ENCODE measurements around the gene LTBP3.

- no peak for TF ChIP-seq CTCF (IDR thresholded peaks at IDR 0.05)
- no peak for TF ChIP-seq POLR2A (IDR thresholded peaks at IDR 0.05)
Measured at GRCh38 chr11:65535102-65535501, 23.1 kb downstream of the LTBP3 start.
